ENCODE data around the gene NTF3.

The NTF3 gene

DNA sequence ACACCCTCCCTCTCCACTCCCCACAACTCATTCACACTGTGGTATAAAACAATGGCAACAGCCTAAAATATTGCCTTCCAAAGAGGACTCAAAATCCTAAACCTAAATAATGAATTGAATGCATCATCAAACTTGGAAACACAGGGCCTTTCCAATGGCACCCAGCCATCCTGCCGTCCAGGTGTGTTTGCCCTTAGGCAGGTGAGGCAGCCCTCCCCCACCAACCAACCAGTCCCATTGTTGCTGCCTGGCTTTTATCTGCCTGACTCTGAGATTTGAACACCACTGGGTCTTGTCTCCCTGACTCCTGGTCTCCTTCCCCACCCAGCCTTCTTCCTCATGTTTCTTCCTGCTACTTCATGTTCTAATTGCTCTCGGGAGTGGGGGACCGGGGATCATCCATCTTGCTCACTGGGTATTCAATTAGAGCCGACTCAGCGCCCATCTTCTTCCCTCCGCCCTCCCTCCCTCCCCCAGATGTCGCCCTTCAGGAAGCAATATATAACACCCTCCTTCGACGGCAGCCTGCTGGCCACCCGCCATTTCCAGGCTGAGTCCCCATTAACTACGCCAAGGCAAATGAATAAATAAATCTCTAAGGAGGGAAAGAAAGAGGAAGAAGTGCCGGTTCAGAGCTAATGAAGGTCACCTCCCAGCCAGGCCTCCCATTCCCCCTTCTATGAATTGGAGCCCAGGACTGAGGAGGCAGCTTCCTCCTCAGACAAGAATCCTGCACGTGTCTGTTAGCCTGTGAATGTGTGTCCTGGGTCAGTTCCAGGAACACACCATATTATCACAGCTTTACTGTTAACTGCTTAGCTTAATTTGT lies 36.3 kb upstream of the NTF3 start:
- H3K4me3 ChIP-seq (ENCODE audit: low read depth, low read length): no peak overlapping the region
- no peak for TF ChIP-seq CTCF (conservative IDR thresholded peaks at IDR 0.05; ENCODE audit: low read depth, low read length)
- DNase-seq (ENCODE audit: low read depth): no peak

GRCh38 chr12:5396541-5396940 lies 35.4 kb upstream of the NTF3 start:
- TF ChIP-seq CTCF (conservative IDR thresholded peaks at IDR 0.05; ENCODE audit: low read depth, low read length): no peak
- H3K4me3 ChIP-seq (ENCODE audit: low read depth, low read length): no peak overlapping the region
- no peak for DNase-seq (ENCODE audit: low read depth)

DNA sequence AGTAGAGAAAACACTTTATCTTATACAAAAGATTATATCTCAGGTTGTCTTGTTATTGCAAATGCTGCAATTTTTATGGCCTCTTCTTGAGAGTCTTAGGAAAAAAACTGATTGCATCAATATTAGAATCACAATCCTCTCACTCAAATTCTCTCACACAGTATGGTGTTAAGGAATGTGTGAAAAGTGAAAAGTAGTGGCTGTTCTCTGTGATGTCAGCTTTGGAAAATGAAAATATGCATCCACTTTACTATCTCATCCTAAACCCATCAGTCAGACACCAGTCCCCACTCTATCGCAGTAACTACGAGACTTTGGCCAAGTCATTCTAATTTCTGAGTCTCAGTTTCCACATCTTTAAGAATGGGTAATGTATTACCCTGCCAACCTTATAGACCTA lies 32.6 kb upstream of the NTF3 start:
- no peak overlapping the region for H3K4me3 ChIP-seq (ENCODE audit: low read depth, low read length)
- TF ChIP-seq CTCF (conservative IDR thresholded peaks at IDR 0.05; ENCODE audit: low read depth, low read length): no peak
- DNase-seq (ENCODE audit: low read depth): no peak

GRCh38 chr12:5402009-5402935 lies 29.6 kb upstream of the NTF3 start:
- TF ChIP-seq CTCF (conservative IDR thresholded peaks at IDR 0.05; ENCODE audit: low read depth, low read length): no peak
- H3K4me3 ChIP-seq (ENCODE audit: low read depth, low read length): no peak overlapping the region
- DNase-seq (ENCODE audit: low read depth): no peak

DNA sequence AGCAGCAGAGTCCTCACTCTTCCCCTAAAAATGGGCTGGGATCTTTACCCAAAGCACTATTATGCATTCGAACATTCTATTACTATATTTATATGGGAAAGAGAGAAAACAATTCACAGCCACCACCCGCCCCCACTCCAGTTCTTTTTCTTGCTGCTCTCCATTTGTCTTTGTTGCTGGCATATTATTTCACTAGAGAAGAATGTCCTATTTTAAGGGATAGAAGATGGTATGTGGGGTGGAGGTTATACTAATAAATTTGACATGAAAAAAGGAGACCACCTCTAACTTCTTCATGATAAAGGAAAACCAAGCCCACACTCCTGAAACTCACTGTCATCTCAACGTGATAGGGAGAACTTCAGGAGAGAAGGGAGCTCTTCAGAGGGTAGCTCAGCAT lies 28.5 kb upstream of the NTF3 start:
- no peak for DNase-seq (ENCODE audit: low read depth)
- TF ChIP-seq CTCF (conservative IDR thresholded peaks at IDR 0.05; ENCODE audit: low read depth, low read length): no peak
- H3K4me3 ChIP-seq (ENCODE audit: low read depth, low read length): no peak overlapping the region

- no peak for DNase-seq (ENCODE audit: low read depth)
- no peak for TF ChIP-seq CTCF (conservative IDR thresholded peaks at IDR 0.05; ENCODE audit: low read depth, low read length)
- H3K4me3 ChIP-seq (ENCODE audit: low read depth, low read length): no peak overlapping the region
These were observed 24.7 kb upstream of the NTF3 start for GRCh38 chr12:5407034-5407856.
